Suprapubic skin (tissue), 2 donors: ENCODE results near the gene PCIF1.

ENCODE experiments used
- EP300 ChIP-seq: sonication (generic); formaldehyde crosslinking; IDR thresholded peaks from one replicate; pipeline ENCODE4 v1.6.1; 2017; ENCODE audit warnings: antibody characterized with exemption
- POLR2A ChIP-seq, 2 donors: fragments of 450-650 bp; IDR thresholded peaks; one replicate each; pipeline ENCODE4 v1.6.1; 2017; ENCODE audit warnings: antibody characterized with exemption in 2 of 2, mild to moderate bottlenecking in 2 of 2, moderate library complexity in 2 of 2

DNA sequence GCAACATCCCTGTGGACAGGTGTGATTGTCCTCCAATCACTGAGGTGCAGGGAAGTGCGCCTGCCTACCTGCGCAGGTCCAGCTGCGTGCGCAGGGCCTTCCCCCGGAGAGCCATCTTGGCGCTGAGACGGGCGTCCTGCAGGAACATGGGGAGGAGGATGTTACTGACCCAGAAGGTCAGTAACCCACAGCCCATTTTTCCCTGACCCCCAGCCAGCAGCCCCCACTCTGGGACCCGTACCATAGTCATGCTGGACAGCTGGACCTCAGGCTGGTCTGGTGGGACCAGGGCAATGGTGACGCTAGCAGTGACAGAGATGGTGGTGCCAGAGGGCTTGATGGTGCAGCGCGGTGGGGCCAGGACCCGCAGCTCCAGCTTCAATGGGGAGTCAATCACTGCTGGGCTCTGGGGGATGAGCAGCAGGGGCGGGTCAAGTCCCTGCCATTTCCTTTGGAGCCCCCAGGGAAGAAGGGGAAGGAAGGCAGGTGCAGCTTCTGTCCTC, 32.2 kb upstream of the PCIF1 start:
- TF ChIP-seq POLR2A (IDR thresholded peaks at IDR 0.05): no peak
- TF ChIP-seq EP300: no peak
